GM19463 (cell line): ENCODE measurements around the gene ABHD16A.

ENCODE experiments used
- ATAC-seq: cut with Tn5 transposase; IDR thresholded peaks from one replicate; pipeline ENCODE4 v1.9.1; 2021; ENCODE audit warnings: mild to moderate bottlenecking, moderate library complexity; ENCODE audit not compliant: unreplicated experiment

ABHD16A gene

GRCh38 chr6:31642798-31643570, 60.1 kb downstream of the ABHD16A start:
- no peak for ATAC-seq

- no peak for ATAC-seq
Observed at GRCh38 chr6:31641370-31641769, 61.8 kb downstream of the ABHD16A start.

GRCh38 chr6:31640612-31641011, 62.5 kb downstream of the ABHD16A start:
- ATAC-seq: no peak

GRCh38 chr6:31639449-31639861, 63.7 kb downstream of the ABHD16A start:
- ATAC-seq: no peak

GRCh38 chr6:31639043-31639442, 64.1 kb downstream of the ABHD16A start:
- no peak for ATAC-seq
